ENCODE results near the gene HPSE2. TPM values are rescaled to one million over a fixed set of nuclear protein-coding genes. Genes with fewer than 3 reads are reported as not detected.
A peak's percentile ranks its signal among the peaks of the same experiment; 100 is the strongest.

HPSE2 gene
- total RNA-seq, 1 donor from 2014 or later = 3.4 TPM

DNA sequence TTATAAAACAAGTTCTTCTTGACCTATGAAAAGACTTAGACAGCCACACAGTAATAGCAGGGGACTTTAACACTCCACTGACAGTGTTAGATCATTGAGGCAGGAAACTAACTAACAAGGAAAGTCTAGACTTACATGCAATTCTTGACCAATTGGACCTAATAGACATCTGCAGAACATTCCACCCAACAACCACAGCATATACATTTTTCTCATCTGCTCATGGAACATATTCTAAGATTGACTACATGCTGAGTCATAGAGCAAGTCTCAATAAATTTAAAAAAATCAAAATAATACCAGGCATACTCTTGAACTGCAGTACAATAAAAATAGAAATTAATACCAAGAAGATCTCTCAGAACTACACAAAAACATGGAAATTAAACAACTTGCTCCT, 569.4 kb downstream of the HPSE2 start:
- Histone ChIP-seq H3K36me3 (no peaks in the 10 kb centered on the region), H3K4me3 (no peak overlapping the region), H3K27ac (no peak overlapping the region), H3K4me1 (no peaks in the 10 kb centered on the region), H3K9me3 (peaks cover 6% of the 10 kb centered on the region), H3K27me3 (peaks cover 7% of the 10 kb centered on the region)
- intact Hi-C loops (cut with DNase I) = no loop called here
- ATAC-seq (no peak), DNase-seq (no peak)
- TF ChIP-seq, protein P1, sequence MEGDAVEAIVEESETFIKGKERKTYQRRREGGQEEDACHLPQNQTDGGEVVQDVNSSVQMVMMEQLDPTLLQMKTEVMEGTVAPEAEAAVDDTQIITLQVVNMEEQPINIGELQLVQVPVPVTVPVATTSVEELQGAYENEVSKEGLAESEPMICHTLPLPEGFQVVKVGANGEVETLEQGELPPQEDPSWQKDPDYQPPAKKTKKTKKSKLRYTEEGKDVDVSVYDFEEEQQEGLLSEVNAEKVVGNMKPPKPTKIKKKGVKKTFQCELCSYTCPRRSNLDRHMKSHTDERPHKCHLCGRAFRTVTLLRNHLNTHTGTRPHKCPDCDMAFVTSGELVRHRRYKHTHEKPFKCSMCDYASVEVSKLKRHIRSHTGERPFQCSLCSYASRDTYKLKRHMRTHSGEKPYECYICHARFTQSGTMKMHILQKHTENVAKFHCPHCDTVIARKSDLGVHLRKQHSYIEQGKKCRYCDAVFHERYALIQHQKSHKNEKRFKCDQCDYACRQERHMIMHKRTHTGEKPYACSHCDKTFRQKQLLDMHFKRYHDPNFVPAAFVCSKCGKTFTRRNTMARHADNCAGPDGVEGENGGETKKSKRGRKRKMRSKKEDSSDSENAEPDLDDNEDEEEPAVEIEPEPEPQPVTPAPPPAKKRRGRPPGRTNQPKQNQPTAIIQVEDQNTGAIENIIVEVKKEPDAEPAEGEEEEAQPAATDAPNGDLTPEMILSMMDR (IDR thresholded peaks at IDR 0.05) = no peak

DNA sequence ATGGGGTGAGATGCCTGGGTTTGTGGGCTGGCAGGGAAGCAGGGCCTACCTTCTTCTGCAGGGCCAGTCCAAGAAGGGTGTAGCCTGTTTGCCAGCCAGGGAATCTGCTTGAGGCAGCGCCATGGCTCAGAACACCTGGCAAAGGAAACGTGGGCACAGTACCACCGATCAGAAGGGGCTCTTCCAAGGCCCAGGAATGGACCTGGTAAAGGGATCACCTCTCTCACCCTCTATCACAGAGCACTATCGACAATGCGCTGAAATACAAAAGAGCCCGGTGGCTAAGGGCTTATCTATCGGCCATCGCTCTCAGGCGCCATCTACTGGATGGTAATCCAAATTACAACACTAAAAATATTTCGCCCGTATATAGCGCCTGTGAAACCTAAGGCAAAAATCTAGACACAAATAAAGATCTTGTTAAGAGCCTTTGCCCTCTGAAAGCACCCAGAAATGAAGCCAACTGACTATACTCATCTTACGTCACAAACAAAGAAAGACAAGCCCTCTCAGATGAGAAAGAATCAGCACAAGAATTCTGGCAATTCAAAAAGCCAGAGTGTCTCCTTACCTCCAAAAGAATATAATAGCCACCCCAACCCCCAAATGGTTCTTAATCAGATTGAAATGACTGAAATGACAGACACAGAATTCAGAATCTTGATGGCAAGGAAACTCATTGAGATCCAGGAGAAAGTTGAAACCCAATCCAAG, 571.2 kb downstream of the HPSE2 start:
- Histone ChIP-seq H3K27me3 (peaks cover 7% of the 10 kb centered on the region), H3K4me1 (no peaks in the 10 kb centered on the region), H3K36me3 (no peaks in the 10 kb centered on the region), H3K4me3 (no peak overlapping the region), H3K27ac (no peak overlapping the region), H3K9me3 (peaks cover 6% of the 10 kb centered on the region)
- DNase-seq = no peak
- peak; percentile 82 for ATAC-seq
- TF ChIP-seq, protein P1 (IDR thresholded peaks at IDR 0.05) = peak; percentile 63
- intact Hi-C loops (cut with DNase I) = no loop called here

DNA sequence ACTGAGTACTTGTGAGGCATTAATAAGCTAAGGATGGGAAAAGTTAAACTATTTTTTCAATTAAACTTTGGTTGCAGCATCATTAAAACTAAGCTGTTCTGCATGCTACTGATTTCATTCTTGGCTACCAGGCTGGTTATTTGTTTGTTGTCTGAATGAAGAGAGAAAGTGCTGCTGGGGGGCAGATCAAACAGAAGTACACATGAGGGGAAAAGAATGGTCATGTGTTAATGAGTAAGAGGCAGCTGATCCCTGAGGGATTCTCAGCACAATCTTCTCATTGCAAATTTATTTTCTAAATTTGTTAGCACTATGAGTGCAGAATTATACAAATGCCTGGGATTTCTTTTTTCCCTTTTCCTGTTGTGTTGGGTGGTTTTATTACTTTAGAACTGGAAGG, 575.7 kb downstream of the HPSE2 start:
- intact Hi-C loops (cut with DNase I) = no loop called here
- Histone ChIP-seq H3K36me3 (no peaks in the 10 kb centered on the region), H3K4me3 (no peak overlapping the region), H3K27ac (no peak overlapping the region), H3K27me3 (no peaks in the 10 kb centered on the region), H3K9me3 (no peaks in the 10 kb centered on the region), H3K4me1 (no peaks in the 10 kb centered on the region)
- no peak for DNase-seq
- no peak for ATAC-seq
- TF ChIP-seq, protein P1 (IDR thresholded peaks at IDR 0.05) = no peak

DNA sequence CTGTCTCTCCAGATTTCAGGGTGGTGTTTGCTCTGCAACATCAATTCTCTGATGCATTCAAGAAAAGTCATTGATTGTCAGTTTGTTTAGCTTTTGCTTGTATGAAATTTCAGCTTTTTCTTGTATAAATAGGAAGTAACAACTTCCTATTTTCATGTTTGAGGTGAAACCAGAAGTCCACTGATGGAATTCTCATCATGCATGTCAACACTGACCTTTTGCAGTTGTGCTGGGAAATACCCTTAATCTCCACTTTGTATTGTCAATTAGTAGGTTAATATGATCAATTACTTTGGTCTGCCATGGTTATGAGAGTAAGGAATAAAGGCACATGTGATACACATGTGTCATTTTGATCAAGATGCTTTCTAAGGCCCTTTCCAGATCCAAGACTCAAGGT, 580.2 kb downstream of the HPSE2 start:
- H3K36me3 ChIP-seq = no peaks in the 10 kb centered on the region
- H3K9me3 ChIP-seq = no peaks in the 10 kb centered on the region
- no peak for DNase-seq
- H3K27me3 ChIP-seq = no peaks in the 10 kb centered on the region
- no peaks in the 10 kb centered on the region for H3K4me1 ChIP-seq
- TF ChIP-seq, protein P1 (IDR thresholded peaks at IDR 0.05) = no peak
- ATAC-seq = no peak
- intact Hi-C loops (cut with DNase I) = no loop called here
- no peak overlapping the region for H3K4me3 ChIP-seq
- H3K27ac ChIP-seq = no peak overlapping the region

DNA sequence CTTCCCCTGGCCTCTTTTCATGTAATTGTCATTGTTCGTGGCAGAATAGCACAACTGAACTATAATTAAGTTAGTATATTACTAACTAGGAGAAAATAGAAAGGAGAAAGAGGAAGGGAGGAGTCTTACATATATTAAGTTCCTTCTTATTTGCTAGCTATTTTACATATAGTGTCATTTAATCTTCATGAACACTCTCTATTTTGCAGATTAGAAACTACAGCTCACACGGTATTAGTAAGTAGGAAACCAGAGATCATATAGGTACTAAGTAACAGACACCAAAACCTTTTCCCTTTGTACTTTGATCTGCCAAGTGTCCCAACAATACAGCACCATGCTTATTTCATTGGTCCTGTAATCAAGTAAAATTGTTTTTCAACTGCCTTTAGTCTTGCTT, 586.5 kb downstream of the HPSE2 start:
- TF ChIP-seq, protein P1 (IDR thresholded peaks at IDR 0.05) = no peak
- no peak for DNase-seq

More for the DNA sequence above, 586.5 kb downstream of the HPSE2 start:
- no peak for ATAC-seq
- intact Hi-C loops (cut with DNase I) = no loop called here
- Histone ChIP-seq H3K27ac (no peak overlapping the region), H3K36me3 (no peaks in the 10 kb centered on the region), H3K9me3 (no peaks in the 10 kb centered on the region), H3K4me1 (no peaks in the 10 kb centered on the region), H3K27me3 (peaks cover 17% of the 10 kb centered on the region), H3K4me3 (no peak overlapping the region)
